Loucy (cell line): Measurements from ENCODE around the gene TMEM121.
"Not testable (repeated sequence)": the region's sequence is repeated elsewhere in the genome, so short reads cannot be mapped to it uniquely, and the experiment has no call there.

ENCODE experiments used
- EZH2phosphoT487 ChIP-seq: fragments of 200-600 bp; IDR thresholded peaks from 2 replicates; pipeline ENCODE4 v1.6.1; 2018; ENCODE audit warnings: antibody characterized with exemption, mild to moderate bottlenecking, moderate library complexity, borderline replicate concordance
- TF ChIP-seq, protein P1 (sequence below): fragments of 200-600 bp; sonication (generic); conservative IDR thresholded peaks from 2 replicates; pipeline ENCODE4 v1.5.1; 2014; ENCODE audit warnings: mild to moderate bottlenecking, antibody characterized with exemption, low read length

GRCh38 chr14:105561345-105561744 is 35.0 kb downstream of the TMEM121 start:
- TF ChIP-seq, protein P1, sequence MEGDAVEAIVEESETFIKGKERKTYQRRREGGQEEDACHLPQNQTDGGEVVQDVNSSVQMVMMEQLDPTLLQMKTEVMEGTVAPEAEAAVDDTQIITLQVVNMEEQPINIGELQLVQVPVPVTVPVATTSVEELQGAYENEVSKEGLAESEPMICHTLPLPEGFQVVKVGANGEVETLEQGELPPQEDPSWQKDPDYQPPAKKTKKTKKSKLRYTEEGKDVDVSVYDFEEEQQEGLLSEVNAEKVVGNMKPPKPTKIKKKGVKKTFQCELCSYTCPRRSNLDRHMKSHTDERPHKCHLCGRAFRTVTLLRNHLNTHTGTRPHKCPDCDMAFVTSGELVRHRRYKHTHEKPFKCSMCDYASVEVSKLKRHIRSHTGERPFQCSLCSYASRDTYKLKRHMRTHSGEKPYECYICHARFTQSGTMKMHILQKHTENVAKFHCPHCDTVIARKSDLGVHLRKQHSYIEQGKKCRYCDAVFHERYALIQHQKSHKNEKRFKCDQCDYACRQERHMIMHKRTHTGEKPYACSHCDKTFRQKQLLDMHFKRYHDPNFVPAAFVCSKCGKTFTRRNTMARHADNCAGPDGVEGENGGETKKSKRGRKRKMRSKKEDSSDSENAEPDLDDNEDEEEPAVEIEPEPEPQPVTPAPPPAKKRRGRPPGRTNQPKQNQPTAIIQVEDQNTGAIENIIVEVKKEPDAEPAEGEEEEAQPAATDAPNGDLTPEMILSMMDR: not testable (repeated sequence)
- not testable (repeated sequence) for TF ChIP-seq EZH2phosphoT487
